Epithelial cell of prostate (primary cell): ENCODE results near the gene KIF2C.
"Not testable (repeated sequence)": the region's sequence is repeated elsewhere in the genome, so short reads cannot be mapped to it uniquely, and the experiment has no call there.

ENCODE experiments used
- DNase-seq: peaks from one replicate; pipeline ENCODE4 v3.0.0-alpha.2; 2011; ENCODE audit warnings: low read depth, low spot score
- H3K27ac ChIP-seq: fragments of 450-650 bp; 2 replicates; pipeline ENCODE4 v1.5.1; 2017; ENCODE audit warnings: mild to moderate bottlenecking

KIF2C gene

DNA sequence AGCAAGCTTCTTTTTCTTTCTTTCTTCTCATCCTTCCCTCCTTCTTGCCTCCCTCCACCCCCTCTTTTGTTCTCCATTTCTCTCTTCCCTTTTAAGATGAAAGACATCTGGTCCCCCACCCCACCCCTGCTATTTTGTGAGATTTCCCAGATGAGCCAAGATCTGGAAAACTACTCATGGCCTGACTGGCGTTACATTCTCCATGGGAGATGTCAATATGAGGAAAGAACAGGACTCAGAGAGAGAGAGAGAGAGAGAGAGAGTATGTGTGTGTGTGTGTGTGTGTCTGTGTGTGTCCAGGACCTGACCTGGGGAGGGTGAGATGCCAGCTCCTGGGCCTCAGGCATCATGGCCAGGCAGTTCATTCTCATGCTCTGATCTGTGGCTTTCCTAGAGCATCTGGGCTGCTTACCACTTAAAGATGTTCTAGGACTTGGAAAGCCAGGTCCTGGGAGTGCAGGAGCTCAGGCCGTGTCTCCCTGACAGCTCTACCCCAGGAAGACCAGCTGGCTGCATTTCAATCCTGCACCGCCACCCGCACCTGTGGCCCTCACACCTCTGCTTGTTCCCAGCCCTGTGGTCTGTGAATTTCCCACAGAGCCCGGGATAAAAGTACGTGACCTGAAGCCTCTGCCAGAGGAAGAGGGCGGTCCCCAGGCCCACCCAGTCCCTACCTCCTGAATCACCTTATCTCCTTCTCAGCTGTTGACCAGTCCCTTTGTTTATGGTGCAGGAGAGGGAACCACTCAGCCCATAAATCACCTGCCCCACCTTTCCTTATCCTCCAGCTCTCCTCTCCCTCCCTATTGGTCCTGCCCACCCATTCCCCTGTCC, 51.5 kb downstream of the KIF2C start:
- no peak for DNase-seq
- no peak overlapping the region for H3K27ac ChIP-seq

DNA sequence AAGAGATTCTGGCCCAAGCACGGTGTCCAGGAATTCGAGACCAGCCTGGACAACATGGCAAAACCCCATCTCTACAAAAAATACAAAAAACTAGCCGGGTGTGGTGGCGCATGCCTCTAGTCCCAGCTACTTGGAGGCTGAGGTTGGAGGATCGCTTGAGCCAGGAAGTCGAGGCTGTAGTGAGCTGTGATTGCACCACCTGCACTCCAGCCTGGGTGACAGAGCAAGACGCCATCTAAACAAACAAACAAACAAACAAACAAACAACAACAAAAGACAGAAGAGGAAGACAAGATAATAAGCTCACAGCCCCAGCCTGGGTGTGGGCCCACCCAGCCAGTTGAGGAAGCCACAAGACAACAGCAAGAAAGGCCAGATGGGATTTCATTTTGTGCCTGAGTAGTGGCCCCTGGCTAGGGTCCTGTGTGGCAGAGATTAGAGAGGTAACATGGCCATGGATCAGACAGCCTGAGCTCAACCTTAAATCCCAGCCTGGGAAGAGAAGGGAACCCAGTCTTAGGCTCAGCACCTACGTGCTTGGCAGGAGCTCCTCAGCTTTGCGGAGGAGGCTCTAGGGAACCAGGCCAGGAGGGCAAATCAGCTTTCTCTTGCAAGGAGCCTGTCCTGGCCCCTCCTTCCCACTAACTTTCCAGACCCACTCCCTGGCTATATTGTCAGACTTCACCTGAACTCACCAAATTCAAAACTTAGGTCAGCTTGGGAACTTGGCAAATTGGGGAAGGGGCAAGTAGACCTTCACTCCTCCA, 53.3 kb downstream of the KIF2C start:
- no peak overlapping the region for H3K27ac ChIP-seq
- DNase-seq: no peak

DNA sequence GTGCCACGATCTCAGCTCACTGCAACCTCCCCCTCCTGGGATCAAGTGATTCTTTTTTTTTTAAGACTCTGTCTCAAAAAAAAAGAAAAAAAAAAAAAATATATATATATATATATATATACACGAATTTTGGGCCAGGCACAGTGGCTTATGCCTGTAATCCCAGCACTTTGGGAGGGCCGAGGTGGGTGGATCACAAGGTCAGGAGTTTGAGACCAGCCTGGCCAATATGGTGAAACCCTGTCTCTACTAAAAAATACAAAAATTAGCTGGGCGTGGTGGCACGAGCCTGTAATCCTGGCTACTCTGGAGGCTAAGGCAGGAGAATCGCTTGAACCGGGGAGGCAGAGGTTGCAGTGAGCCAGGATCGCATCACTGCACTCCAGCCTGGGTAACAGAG, 58.2 kb downstream of the KIF2C start:
- H3K27ac ChIP-seq, DNase-seq: not testable (repeated sequence)

GRCh38 chr1:44798481-44799365, 59.1 kb downstream of the KIF2C start:
- no peak for DNase-seq
- peak overlapping the region; percentile 97 for H3K27ac ChIP-seq

DNA sequence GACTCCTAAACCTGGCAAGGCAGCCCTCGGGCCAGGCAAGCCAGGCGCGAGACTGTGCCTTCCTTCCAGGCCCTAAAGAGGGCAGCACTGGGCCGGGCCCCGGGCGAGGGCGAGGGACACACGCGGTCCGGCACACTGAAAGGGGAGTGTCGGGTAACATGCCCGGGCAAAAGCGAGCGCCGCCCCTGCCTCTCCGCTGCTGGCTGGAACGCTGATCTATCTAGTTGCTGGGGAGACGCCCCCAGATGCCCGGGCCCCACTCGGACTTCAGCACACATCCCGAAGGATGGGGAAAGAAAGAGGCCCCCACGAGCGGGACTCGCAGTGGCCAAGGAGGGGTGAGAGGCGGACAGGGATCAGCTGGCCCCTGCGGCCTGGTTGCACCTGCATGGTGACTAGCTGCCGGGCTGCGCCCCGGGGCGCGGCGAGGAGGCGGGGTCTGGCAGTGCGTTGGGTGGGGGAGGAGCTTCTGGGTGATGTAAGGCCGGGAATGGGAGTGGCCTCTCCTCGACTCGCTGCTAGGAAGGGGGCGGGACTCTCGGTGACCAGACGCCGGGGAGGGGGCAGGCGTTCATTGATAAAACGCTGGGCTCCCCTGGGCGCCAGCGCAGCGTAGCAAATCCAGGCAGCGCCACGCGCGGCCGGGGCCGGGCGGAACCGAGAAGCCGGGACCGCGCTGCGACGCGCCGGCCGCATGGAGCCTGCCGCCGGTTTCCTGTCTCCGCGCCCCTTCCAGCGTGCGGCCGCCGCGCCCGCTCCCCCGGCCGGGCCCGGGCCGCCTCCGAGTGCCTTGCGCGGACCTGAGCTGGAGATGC, 60.3 kb downstream of the KIF2C start, which contains the start of gene PLK3:
TSS of gene PLK3 (plus strand) at position 608 of the 815 bp plus-strand sequence. CDS start at position 695, 87 bp downstream.
- DNase-seq: peak; percentile 90
- H3K27ac ChIP-seq: peak within 1 kb of the TSS; percentile 97

DNA sequence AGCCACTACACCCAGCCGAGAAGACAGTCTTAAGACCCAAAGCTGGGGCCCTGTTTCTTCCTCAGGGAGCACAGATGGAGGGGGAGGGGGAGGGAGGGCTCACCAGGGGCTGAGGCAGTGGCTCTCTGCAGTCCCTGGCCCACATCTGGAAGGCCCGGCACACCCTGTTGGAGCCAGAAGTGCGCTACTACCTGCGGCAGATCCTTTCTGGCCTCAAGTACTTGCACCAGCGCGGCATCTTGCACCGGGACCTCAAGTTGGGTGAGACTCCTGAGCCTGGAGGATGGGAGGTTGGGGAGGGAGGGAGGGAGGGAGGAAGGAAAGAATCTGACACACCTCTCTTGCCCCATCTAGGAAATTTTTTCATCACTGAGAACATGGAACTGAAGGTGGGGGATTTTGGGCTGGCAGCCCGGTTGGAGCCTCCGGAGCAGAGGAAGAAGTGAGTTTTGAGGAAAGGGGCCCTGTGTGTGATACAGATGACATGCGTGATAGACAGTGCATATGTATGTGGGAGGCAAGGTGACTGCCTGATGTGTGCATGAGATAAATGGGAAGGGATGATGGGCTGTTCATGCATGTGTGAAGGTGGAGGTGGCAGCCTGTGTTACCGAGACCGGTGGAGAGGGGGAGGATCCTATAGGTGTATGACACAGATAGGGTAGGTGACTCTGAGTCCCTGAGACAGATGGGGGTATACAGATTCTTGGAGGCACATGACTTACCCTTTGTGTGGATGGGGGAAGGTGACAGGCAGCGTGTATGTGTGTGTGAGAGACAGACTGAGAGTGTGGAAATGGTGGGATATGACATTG, 62.1 kb downstream of the KIF2C start:
- DNase-seq: no peak
- H3K27ac ChIP-seq: peak overlapping the region; percentile 97

DNA sequence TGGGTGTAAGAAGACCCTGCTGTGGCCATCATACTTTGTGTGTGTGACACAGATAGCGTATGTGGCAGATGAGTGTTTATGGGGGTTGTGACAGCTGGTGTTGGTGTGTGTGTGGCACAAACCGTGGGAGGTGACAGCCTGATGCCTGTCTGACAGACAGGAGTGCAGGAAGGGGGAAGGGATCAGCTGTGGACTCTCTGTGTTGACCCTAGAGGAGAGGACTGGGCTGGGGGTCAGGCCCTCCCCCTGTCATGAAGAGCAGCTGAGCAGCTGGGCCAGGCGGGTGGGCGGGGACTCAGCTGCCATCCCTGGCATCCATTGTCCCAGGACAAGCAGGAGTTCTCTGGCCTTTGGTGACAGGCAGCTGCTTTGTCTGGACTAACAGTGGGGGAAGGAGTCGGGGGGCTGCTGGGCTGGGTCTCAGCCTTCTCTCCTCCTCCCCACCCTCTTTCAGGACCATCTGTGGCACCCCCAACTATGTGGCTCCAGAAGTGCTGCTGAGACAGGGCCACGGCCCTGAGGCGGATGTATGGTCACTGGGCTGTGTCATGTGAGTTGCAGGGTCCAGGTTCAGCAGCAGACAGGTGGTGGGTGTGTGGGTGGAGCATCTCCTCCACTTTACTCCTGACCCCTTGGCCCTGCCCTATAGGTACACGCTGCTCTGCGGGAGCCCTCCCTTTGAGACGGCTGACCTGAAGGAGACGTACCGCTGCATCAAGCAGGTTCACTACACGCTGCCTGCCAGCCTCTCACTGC, 62.8 kb downstream of the KIF2C start:
- peak overlapping the region; percentile 97 for H3K27ac ChIP-seq
- DNase-seq: no peak

GRCh38 chr1:44803062-44803311, 63.4 kb downstream of the KIF2C start:
- H3K27ac ChIP-seq: peak overlapping the region; percentile 97
- DNase-seq: no peak

DNA sequence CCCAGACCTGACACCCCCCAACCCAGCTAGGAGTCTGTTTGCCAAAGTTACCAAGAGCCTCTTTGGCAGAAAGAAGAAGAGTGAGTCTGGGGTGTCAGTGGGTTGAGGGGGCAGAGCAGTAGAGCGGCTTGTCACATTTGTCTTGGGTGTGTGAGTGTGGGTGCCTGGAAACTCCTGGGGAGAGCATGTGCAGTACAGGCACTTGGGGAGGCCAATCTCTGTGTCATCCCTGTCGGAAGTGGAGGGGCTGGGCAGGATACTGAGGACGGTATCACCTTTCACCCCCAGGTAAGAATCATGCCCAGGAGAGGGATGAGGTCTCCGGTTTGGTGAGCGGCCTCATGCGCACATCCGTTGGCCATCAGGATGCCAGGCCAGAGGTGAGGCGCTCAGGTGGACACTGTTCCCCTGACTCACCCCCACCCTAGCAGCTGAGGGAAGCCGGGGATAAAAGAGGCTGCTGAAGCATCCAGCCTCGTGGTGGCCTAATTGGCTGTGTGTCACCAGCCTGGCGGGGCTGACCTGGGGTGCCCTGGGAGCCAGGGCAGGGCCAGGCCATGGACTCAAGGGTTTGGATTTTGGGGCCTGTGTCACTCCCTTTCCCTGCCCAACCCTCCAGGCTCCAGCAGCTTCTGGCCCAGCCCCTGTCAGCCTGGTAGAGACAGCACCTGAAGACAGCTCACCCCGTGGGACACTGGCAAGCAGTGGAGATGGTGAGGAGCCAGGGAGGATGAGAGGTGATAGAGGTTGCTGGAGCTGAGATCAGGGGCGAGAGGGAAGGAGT, 63.9 kb downstream of the KIF2C start:
- peak overlapping the region; percentile 97 for H3K27ac ChIP-seq
- DNase-seq: no peak

DNA sequence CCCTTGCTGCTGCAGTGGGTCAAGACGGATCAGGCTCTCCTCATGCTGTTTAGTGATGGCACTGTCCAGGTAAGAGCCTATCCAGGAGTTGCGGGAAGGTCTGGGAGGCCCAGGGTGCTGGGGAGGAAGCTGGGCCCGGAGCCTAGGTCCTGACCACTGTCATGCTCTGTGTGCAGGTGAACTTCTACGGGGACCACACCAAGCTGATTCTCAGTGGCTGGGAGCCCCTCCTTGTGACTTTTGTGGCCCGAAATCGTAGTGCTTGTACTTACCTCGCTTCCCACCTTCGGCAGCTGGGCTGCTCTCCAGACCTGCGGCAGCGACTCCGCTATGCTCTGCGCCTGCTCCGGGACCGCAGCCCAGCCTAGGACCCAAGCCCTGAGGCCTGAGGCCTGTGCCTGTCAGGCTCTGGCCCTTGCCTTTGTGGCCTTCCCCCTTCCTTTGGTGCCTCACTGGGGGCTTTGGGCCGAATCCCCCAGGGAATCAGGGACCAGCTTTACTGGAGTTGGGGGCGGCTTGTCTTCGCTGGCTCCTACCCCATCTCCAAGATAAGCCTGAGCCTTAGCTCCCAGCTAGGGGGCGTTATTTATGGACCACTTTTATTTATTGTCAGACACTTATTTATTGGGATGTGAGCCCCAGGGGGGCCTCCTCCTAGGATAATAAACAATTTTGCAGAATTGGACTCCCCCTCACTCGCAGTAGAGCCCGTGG, 65.8 kb downstream of the KIF2C start:
- peak overlapping the region; percentile 97 for H3K27ac ChIP-seq
- no peak for DNase-seq

- H3K27ac ChIP-seq: peak overlapping the region; percentile 97
- no peak for DNase-seq
Observed at GRCh38 chr1:44806025-44806703, 66.5 kb downstream of the KIF2C start.

DNA sequence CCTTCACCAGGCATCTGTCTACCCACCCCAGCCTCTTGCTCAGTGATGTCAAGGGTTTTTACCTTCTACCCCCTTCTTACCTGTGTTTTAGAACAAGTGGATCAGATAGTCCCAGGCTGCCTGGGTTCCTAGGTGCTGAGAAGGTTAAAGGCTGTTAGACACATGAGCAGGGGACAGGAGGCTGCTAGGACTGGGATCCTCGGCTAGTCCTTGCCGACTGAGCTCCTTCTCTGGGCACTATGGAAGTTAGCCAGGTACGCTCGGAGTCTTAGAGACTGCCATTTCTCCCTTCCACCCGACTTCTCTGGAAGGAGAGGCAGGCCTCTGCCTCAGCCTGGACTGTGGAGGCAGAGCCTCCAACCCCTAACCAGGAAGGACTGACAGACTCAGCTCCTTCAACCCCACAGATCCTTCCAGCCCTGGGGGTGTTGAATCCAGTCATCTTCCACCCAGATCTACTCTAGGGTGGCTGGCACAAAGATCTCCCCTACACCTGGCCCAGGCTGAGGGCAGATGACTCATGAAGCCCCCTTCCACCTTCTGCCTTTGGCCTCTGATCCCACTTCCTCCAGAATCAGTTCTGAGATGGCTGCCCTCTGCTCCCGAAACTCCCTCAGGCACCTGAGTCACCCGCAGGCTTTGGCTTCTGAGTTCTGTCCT, 67.2 kb downstream of the KIF2C start, which contains the start of gene DYNLT4:
TSS of gene DYNLT4 (minus strand) at position 648 of the 660 bp plus-strand sequence. CDS start 683 bp downstream, outside the sequence.
- H3K27ac ChIP-seq: peak within 1 kb of the TSS; percentile 97
- DNase-seq: no peak

- peak overlapping the region; percentile 97 for H3K27ac ChIP-seq
- DNase-seq: peak; percentile 91
Observed at GRCh38 chr1:44807364-44808062, 67.9 kb downstream of the KIF2C start.

GRCh38 chr1:44808063-44808937, 68.7 kb downstream of the KIF2C start, which contains the start of gene BTBD19:
BTBD19 (plus strand) TSS chr1:44808523; CDS start chr1:44808821, 298 bp downstream.
- no peak for DNase-seq
- H3K27ac ChIP-seq: peak within 1 kb of the TSS; percentile 97
